GM21528 (cell line): ENCODE data around the gene RASSF10.

Experiments used
- ATAC-seq: cut with Tn5 transposase; IDR thresholded peaks from one replicate; pipeline ENCODE4 v1.9.1; 2021; ENCODE audit warnings: mild to moderate bottlenecking, moderate library complexity; ENCODE audit not compliant: unreplicated experiment, low FRiP score

RASSF10 gene

GRCh38 chr11:13008625-13009475, at the start of gene RASSF10:
Gene RASSF10 (plus strand): TSS chr11:13009316. CDS start chr11:13009577, 261 bp downstream.
- peak; percentile 62 for ATAC-seq

DNA sequence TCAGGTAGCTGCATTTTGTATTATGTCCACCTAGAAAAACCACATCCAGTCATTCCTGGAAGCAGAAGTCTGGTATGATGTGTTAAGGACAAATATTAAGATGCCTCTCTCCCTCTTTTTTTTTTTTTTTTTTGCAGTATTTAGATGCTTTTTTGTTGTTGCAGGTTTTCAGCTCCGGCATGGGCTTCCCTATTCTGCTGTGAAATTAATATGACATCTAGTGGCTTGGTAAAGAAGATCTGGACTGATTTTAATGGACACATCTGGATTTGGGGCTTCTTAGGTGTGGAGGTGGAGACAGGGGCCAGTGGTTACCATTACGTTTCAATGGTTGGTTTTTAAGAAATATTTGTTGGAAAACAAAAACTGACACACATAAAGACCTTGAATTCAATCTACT, 47.5 kb upstream of the RASSF10 start:
- ATAC-seq: no peak

DNA sequence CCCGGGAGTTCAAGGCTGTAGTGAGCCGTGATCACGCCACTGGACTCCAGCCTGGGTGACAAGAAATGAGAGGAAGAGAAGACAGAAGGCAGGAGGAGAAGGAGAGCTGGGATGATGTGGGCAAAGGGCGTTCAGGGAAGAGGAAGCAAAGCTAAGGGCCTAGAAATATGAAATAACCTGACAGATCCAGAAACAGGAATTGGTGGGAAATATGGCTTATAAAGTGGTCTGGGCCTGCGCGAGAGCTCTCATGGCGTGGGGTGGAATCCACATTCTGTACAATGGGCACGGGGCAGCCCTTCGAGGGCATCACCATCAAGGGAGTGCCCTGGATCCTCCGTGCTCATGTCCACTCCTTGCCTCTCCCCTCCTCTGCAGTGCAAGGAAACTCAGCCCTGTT, 46.8 kb upstream of the RASSF10 start:
- ATAC-seq: no peak

GRCh38 chr11:12963051-12963450, 46.1 kb upstream of the RASSF10 start:
- ATAC-seq: no peak

DNA sequence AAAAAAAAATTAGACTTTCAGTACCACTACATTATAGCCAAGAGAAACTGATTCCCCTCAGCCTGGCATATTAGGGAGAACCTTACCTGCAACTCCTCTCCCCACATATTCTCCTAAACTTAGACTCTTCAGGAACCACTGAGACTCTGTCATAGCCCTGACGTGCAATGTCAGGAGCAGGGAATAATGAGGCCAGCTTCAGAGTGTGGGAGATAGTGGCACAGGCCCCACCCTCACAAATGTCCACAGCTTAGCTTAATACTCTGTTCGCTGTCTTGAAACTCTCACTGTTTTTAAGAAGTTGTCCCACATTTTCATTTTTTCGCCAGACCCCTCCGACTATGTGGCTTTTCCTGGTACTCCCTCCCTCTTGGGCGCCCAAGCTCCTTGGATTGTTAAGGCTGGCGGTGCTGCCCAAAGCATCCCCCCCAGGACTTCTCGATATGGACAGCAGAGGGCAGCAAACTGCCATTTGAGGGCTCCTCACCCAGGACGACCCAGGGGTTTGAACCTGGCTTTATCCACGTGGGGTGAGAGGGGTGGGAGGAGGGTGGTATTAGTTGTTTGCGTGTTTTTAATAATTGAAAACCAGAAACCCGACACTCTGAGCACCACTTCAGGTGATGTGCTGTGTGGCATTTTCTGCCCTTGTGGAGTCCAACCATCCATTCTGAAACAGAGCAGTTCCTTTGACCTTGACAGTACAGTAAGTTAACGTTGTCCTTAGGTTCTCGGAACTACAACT, 45.2 kb upstream of the RASSF10 start:
- ATAC-seq: no peak

GRCh38 chr11:12964650-12965049, 44.5 kb upstream of the RASSF10 start:
- no peak for ATAC-seq

GRCh38 chr11:12966002-12966401, 43.1 kb upstream of the RASSF10 start:
- ATAC-seq: no peak

DNA sequence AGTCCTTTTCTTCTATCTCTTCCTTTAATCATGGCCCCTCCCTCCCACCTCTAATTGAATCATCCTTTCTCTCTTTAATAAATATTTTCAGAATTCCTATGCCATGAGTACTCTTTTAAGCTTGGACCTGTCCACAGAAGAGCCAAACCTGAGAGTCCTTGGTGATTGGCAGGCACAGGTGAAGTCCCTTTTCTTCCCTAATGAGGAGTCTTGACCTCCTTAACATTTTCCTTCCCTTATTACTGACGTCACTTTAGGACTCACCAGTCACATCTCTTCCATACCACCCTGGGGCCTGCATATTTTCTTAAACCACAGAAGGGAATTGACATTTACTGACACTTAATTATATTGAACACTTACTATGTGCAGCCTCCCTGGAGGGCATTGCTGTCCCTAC, 41.0 kb upstream of the RASSF10 start:
- ATAC-seq: no peak

GRCh38 chr11:12968826-12969225, 40.3 kb upstream of the RASSF10 start:
- no peak for ATAC-seq

- ATAC-seq: no peak
Observed at GRCh38 chr11:12971955-12972354, 37.2 kb upstream of the RASSF10 start.

- no peak for ATAC-seq
Observed at GRCh38 chr11:12973528-12974181, 35.5 kb upstream of the RASSF10 start.

- ATAC-seq: no peak
Observed at GRCh38 chr11:12975195-12975594, 33.9 kb upstream of the RASSF10 start.

GRCh38 chr11:12979928-12980689, 29.0 kb upstream of the RASSF10 start:
- no peak for ATAC-seq

DNA sequence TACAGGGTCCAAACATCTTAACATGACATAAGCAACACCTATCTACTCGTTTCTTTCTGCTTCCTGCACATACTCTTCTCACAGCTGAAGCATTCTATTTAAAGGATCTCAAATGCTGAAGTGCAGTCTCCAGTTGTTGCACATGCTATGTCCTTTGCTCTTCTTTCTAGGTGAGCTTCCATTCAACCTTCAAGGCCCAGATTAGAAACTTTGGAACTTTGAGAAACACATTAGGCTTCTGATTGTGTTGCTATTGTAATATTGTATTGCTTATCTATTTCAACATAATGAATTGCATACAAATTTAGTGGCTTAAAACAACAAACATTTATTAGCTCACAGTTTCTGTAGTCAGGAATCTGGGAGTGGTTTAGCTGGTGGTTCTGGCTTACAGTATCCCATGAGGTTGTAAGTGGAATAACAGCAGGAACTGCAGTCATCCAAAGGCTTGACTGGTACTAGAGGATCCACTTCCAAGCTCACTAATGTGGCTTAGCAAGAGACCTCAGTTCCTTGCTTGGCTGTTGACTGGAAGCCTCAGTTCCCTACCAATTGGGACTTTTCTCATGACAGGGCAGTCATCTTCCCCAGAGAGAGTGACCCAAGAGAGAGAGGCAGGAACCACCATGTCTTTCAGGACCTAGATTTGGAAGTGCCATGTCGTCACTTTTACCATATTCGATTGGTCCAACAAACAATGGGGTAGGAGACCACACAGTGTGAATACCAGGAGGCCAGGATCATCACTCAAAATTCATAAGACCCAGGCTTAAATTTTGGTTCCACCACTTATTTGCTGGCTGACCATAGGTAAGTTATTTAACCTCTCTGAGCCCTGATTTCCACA, 27.2 kb upstream of the RASSF10 start:
- no peak for ATAC-seq

- ATAC-seq: no peak
Observed at GRCh38 chr11:12983336-12983735, 25.8 kb upstream of the RASSF10 start.

- no peak for ATAC-seq
Observed at GRCh38 chr11:12986194-12986898, 22.8 kb upstream of the RASSF10 start.

DNA sequence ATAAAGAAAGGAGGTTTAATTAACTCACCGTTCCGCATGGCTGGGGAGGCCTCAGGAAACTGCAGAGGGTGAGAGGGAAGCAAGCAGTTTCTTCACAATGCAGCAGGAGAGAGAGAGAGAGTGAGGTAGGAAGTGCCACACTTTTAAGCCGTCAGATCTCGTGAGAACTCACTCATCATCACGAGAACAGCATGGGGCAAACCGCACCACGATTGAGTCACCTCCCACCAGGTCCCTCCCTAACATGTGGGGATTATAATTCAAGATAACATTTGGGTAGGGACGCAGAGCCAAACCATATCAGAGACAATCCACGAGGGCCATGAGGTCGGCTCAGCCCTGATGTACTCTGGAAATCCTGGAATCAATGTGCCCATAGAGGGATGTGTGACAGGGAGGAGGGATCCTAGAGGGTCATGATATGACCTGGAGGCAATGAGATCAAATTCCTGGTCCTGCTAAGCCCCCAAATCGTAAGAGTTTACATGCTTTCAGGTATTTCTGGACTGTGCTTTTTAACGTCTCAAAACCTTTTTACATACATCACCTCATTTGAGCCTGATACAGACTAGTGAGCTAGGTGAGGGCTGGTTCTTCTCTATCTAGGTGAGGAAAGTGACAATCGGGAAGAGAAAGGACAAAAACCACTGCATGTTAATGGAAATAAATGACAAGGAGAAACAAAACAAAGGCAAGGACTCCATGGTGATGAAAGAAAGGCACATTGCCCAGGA, 19.5 kb upstream of the RASSF10 start:
- ATAC-seq: no peak

DNA sequence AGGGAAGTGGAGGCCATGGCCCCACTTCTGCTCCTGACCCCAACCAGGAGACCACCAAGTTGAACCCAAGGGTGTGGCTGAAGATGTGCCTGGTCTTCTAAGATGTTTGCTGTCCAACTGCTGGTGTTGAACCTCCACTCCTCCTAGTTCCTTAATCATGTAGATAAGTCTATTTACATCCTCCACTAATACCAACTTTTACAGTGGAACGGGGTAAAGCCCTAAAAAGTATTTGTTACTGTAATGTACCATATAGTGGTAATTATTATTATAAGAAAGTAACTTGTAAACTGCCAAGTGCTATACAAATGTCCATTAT, 19.0 kb upstream of the RASSF10 start:
- no peak for ATAC-seq

DNA sequence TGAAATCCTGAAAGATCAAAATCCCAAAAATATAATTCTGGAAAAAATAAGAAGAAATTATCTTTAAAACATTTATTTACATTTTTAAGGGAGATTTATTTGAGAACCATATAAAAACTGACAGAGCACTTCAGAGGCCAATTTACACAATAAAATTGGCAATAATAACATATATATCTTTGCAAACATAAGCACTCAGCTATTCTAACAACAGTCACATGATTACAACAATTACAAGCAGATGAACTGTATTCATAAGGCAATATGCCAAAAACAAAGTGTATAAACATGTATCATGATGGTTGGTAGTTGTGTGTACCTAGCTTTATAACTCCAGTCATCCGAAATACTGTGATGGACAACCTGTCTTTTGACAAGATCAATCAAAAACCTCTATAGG, 17.7 kb upstream of the RASSF10 start:
- no peak for ATAC-seq
